Measurements from ENCODE around the gene MOAP1. TPM values are rescaled to one million over a fixed set of nuclear protein-coding genes. Genes with fewer than 3 reads are reported as not detected.
"Not testable (repeated sequence)": the region's sequence is repeated elsewhere in the genome, so short reads cannot be mapped to it uniquely, and the experiment has no call there.

Gene MOAP1
- total and polyA plus RNA-seq, 4 donors: 7.8 to 13.2 (median 11.7) TPM

GRCh38 chr14:93171376-93171775 is 13.3 kb downstream of the MOAP1 start:
- DNase-seq (ENCODE audit: low spot score): no peak
- Histone ChIP-seq H3K27ac (ENCODE audit: low read depth in 1 of 2, low read length in 2 of 2) (no peak overlapping the region), H3K9me3 (ENCODE audit: control insufficient read depth in 4 of 4, low read length in 3 of 4) (no peaks in the 10 kb centered on the region), H3K4me3 (ENCODE audit: low read depth in 1 of 3, low read length in 3 of 3) (no peak overlapping the region), H3K27me3 (ENCODE audit: control insufficient read depth in 4 of 4, insufficient read depth in 4 of 4, low read length in 3 of 4) (no peaks in the 10 kb centered on the region), H3K4me1 (ENCODE audit: control insufficient read depth in 4 of 4, insufficient read depth in 4 of 4, low read length in 3 of 4) (no peaks in the 10 kb centered on the region), H3K9ac (ENCODE audit: low read depth in 1 of 2, low read length in 2 of 2) (no peak overlapping the region), H3K36me3 (ENCODE audit: control insufficient read depth in 4 of 4, insufficient read depth in 3 of 4, low read depth in 1 of 4, low read length in 3 of 4) (no peaks in the 10 kb centered on the region)
- TF ChIP-seq ZBTB33 (IDR thresholded peaks at IDR 0.05): no peak
- TF ChIP-seq HNF4A (conservative IDR thresholded peaks at IDR 0.05): peak in 1 of 2 donors; percentile 22
- 91% methylated on average over 4 of the region's 4 CpGs for WGBS

GRCh38 chr14:93170141-93170540 is 14.6 kb downstream of the MOAP1 start:
- not testable (repeated sequence) for DNase-seq (ENCODE audit: low spot score)

GRCh38 chr14:93169619-93170018 is 15.1 kb downstream of the MOAP1 start:
- not testable (repeated sequence) for H3K27ac ChIP-seq (ENCODE audit: low read depth in 1 of 2, low read length in 2 of 2); H3K9ac ChIP-seq (ENCODE audit: low read depth in 1 of 2, low read length in 2 of 2); H3K4me1 ChIP-seq (ENCODE audit: control insufficient read depth in 4 of 4, insufficient read depth in 4 of 4, low read length in 3 of 4); DNase-seq (ENCODE audit: low spot score); H3K36me3 ChIP-seq (ENCODE audit: control insufficient read depth in 4 of 4, insufficient read depth in 3 of 4, low read depth in 1 of 4, low read length in 3 of 4); H3K4me3 ChIP-seq (ENCODE audit: low read depth in 1 of 3, low read length in 3 of 3); H3K27me3 ChIP-seq (ENCODE audit: control insufficient read depth in 4 of 4, insufficient read depth in 4 of 4, low read length in 3 of 4); H3K9me3 ChIP-seq (ENCODE audit: control insufficient read depth in 4 of 4, low read length in 3 of 4)
- WGBS: 96% methylated on average over 6 of the region's 6 CpGs

More at GRCh38 chr14:93170141-93170540, 14.6 kb downstream of the MOAP1 start:
- H3K9ac ChIP-seq (ENCODE audit: low read depth in 1 of 2, low read length in 2 of 2); H3K27ac ChIP-seq (ENCODE audit: low read depth in 1 of 2, low read length in 2 of 2); H3K9me3 ChIP-seq (ENCODE audit: control insufficient read depth in 4 of 4, low read length in 3 of 4); H3K36me3 ChIP-seq (ENCODE audit: control insufficient read depth in 4 of 4, insufficient read depth in 3 of 4, low read depth in 1 of 4, low read length in 3 of 4); H3K27me3 ChIP-seq (ENCODE audit: control insufficient read depth in 4 of 4, insufficient read depth in 4 of 4, low read length in 3 of 4); H3K4me3 ChIP-seq (ENCODE audit: low read depth in 1 of 3, low read length in 3 of 3); H3K4me1 ChIP-seq (ENCODE audit: control insufficient read depth in 4 of 4, insufficient read depth in 4 of 4, low read length in 3 of 4): not testable (repeated sequence)
- WGBS: 96% methylated on average over 20 of the region's 20 CpGs

GRCh38 chr14:93168610-93169009 is 16.1 kb downstream of the MOAP1 start:
- 91% methylated on average over 9 of the region's 9 CpGs for WGBS
- not testable (repeated sequence) for H3K36me3 ChIP-seq (ENCODE audit: control insufficient read depth in 4 of 4, insufficient read depth in 3 of 4, low read depth in 1 of 4, low read length in 3 of 4); DNase-seq (ENCODE audit: low spot score); H3K4me1 ChIP-seq (ENCODE audit: control insufficient read depth in 4 of 4, insufficient read depth in 4 of 4, low read length in 3 of 4); H3K9ac ChIP-seq (ENCODE audit: low read depth in 1 of 2, low read length in 2 of 2); H3K27me3 ChIP-seq (ENCODE audit: control insufficient read depth in 4 of 4, insufficient read depth in 4 of 4, low read length in 3 of 4); H3K27ac ChIP-seq (ENCODE audit: low read depth in 1 of 2, low read length in 2 of 2); H3K9me3 ChIP-seq (ENCODE audit: control insufficient read depth in 4 of 4, low read length in 3 of 4); H3K4me3 ChIP-seq (ENCODE audit: low read depth in 1 of 3, low read length in 3 of 3)

DNA sequence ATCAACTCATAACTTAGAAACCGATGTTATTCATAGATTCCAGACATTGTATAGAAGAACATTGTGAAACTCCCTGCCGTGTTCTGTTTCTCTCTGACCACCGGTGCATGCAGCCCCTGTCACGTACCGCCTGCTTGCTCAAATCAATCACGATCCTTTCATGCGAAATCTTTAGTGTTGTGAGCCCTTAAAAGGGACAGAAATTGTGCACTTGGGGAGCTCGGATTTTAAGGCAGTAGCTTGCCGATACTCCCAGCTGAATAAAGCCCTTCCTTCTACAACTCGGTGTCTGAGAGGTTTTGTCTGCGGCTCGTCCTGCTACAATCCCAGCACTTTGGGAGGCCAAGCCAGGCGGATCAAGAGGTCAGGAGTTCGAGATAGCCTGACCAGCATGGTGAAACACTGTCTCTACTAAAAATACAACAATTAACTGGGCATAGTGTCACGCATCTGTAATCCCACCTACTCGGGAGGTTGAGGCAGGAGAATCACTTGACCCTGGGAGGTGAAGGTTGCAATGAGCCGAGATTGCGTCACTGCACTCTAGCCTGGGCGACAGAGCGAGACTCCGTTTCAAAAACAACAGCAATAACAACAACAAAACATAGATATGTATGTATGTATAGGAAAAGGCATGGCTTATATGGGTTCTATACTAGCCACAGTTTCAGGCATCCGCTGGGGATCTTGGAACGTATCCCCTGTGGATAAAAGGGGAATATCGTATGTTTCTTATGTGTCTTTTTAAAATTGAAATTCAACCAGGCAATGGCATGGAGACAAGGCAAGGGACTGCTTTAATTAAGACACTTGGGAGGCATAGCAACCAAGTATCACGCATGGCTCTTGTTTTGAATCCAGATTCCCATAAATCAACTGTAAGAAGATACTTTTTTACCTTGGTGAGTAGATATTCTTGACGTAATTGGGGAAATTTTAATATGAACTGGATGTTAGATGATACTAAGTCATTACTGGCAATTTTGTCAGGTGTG is 19.1 kb downstream of the MOAP1 start:
- H3K9me3 ChIP-seq (ENCODE audit: control insufficient read depth in 4 of 4, low read length in 3 of 4); DNase-seq (ENCODE audit: low spot score); H3K4me3 ChIP-seq (ENCODE audit: low read depth in 1 of 3, low read length in 3 of 3); H3K36me3 ChIP-seq (ENCODE audit: control insufficient read depth in 4 of 4, insufficient read depth in 3 of 4, low read depth in 1 of 4, low read length in 3 of 4); H3K27me3 ChIP-seq (ENCODE audit: control insufficient read depth in 4 of 4, insufficient read depth in 4 of 4, low read length in 3 of 4); H3K4me1 ChIP-seq (ENCODE audit: control insufficient read depth in 4 of 4, insufficient read depth in 4 of 4, low read length in 3 of 4); H3K9ac ChIP-seq (ENCODE audit: low read depth in 1 of 2, low read length in 2 of 2): not testable (repeated sequence)
- 80% methylated on average over 26 of the region's 26 CpGs for WGBS
- peak overlapping the region in 1 of 2 donors; percentile 31 for H3K27ac ChIP-seq (ENCODE audit: low read depth in 1 of 2, low read length in 2 of 2)

Measured in liver (tissue), 9 donors.